Measurements from ENCODE around the gene MACROD1.

- no peak for TF ChIP-seq GMEB1 (CRISPR knock-in tag; IDR thresholded peaks at IDR 0.05)
- no peak for TF ChIP-seq SP1 (CRISPR knock-in tag; IDR thresholded peaks at IDR 0.05)
- TF ChIP-seq NFXL1 (CRISPR knock-in tag; IDR thresholded peaks at IDR 0.05) = no peak
Measured at GRCh38 chr11:64070314-64070681, 95.6 kb downstream of the MACROD1 start.
